DMS153 treated with DMSO at 0.1 percent for 48 hours (cell line): Measurements from ENCODE around the gene YIPF1.
"Not testable (repeated sequence)": the region's sequence is repeated elsewhere in the genome, so short reads cannot be mapped to it uniquely, and the experiment has no call there.

Experiments used
- DNase-seq: peaks from one replicate; lab custom pipeline; 2025; ENCODE audit not compliant: unreplicated experiment; lab: John Stamatoyannopoulos, UW

Gene YIPF1

DNA sequence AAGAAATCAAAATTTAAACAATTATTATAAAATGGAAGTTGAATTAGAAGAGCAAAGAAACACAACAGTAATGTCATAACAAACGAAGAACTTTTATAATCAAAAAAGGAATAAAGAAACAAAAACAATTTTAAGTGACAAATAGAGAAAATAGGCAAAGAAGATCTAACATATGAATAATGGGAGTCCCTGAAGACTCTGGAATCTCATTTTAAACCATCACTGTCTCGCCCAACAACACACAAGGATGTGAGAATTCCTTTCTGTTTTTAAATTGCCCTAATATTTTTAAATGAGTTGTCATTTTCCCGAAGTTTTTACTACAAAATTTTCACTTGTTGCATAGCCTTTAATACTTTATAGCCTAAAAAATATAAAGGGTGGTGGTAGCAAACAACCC, 47.2 kb downstream of the YIPF1 start:
- DNase-seq = no peak

DNA sequence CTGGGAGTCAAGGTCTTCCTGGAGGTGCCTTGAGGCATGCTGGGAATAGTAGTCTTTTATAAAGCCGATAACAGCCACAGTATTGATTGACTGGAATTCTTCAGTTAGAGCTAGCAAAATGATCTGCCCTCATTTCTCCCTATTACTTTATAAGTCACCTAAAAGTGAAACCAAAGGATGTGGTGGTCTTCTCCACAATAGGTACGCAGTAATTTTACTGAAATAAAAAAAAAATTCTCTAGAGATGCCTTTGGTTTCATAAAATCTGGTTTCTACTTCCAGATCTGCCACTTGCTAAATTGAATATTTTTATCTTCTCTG, 51.0 kb downstream of the YIPF1 start:
- DNase-seq = no peak

DNA sequence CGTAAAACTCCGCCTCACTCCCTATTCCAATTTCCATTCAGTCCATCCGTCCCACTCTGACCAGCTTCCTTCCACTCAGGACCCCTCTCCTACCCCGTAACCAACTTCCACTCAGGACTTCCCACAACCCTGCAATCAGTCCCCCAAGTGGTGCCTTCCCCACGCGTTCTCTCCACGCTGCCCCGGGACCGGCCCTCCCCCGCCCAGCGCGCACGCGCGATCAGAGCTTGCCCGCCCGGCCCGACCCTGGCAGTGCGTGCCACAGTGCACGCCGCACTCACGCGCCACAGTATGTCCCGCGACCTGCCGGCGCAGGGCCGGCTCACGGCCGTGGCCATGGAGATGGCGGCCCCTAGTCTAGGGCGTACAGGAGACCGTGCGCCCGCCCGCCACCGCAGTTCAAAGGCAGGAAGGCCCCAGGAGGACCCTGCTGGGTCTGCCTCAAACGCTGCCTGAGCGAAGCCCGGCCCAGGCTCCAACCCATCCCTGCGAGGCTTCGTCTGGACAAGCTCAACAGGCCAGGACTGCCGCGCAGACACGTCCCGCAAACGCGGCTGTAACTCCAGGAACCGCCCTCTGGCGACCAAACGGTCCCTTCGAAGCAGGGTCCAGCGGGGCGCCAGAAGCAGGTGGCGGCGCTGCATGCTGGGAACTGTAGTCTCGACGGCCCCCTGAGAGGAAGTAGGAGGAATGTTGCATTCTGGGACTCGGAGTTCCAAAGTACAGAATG, 51.5 kb downstream of the YIPF1 start, which contains the start of gene NDC1:
TSS of gene NDC1 (minus strand) at position 373 of the 730 bp plus-strand sequence. CDS start at position 338, 35 bp downstream.
- DNase-seq = peak; percentile 91

DNA sequence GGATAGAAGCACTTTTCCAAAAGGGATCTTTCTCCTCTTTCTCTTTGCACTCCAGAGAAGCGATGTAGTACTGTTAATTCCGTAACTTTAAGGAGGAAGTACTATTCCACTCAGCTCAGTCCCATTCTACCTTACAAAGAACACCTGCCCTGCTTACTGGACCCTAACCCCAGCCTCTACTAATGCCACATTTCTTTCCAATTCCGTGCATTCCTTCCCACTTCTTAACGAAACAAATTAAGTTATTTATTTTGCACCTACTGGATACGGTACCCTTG, 52.0 kb downstream of the YIPF1 start:
- no peak for DNase-seq

DNA sequence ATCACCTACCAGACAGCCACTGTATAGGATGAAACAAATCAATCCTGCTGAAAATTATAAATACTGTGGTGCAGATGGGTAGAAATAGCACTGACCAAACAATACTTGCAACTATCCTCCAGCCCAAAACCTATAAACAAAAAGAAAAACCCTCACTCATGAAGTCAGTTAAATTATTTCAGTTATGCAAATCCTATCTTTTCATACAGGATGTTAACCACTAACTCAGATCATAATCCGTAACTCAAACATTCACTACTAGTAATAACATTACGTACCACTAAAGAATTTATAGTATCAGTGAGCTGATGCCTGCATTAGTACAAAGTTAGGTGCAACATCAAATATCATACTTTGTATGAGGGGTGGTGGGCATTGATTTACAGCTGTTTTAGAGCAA, 54.1 kb downstream of the YIPF1 start:
- DNase-seq = no peak

DNA sequence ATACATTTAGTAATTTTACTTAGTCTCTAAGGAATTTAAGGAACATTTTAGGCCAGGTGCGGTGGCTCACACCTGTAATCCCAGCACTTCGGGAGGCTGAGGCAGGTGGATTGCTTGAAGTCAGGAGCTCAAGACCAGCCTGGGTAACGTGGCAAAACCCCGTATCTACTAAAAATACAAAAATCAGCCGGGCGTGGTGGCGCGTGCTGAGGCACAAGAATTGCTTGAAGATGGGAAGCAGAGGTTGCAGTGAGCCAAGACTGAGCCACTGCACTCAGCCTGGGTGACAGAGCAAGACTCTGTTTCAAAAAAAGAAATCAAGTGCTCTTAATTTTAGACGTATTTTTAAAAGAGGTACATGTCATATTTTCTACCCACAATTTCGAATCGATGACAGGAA, 54.8 kb downstream of the YIPF1 start:
- no peak for DNase-seq

DNA sequence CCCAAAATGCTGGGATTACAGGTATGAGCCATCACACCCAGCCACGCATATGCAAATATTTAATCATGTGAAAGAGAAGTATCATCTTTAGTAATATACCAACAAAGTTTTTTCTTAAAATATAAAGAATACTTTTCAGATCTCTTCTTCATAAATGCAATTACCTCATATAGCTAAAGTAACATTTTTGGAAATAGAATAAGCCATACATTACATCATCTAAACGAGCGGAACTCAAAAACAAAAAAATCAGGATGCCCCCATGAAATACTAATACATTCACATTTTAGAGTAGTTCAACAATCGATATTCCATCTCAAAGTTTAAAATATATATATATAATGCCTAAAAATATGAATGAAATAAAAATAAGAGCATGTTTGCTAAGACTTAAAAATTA, 56.2 kb downstream of the YIPF1 start:
- DNase-seq = no peak

DNA sequence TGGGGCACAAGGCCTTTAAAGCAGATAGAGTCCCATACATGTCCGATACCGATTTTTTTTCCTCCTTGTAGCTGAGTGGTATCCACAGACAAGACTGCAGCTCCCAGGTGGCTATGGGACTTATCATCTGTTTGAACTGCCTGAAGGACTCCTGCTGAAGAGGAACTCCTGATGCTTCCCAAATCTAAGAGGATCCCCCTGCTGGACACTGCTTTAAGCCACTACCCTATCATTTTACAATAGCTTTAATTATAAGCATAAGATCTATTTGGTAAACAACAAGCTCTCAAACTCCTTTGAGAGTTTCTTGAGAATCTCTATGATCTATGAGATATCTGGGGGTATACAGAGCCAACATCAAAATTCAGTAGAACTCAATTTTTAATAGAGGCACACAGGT, 63.2 kb downstream of the YIPF1 start:
- no peak for DNase-seq

DNA sequence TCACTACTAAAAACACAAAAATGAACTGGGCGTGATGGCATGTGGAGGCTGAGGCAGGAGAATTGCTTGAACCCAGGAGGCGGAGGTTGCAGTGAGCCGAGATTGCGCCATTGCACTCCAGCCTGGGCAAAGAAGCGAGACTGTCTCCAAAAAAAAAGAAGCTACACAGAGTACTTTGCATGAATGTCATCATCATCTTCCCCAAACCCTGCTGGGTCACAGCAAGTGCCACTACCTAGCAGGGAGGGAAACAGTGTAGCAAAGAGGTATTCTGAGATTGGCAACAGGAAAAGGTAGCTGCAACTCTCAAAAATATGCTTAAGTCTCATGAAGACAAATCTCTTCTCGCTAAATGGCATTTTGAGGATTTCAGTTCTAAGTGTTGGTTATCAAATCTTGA, 64.3 kb downstream of the YIPF1 start:
- no peak for DNase-seq

DNA sequence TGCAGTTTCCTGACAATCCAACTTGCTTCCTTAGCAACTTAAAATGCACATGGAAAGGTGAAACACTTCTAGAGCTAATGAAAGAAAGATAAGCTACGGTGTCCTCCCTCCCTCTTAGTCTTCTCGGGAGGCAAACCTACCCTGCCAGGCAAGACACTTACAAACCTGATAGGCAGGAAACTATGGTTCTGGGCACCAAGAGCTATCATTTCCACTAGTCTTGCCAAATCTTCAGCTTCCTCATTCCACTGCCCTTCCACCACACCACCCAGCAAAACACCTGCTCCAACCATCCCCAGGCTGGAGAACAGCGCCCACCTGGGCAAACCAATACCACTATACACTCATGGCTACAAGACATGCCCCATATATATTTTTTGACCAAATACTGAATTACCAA, 66.7 kb downstream of the YIPF1 start:
- DNase-seq = no peak

DNA sequence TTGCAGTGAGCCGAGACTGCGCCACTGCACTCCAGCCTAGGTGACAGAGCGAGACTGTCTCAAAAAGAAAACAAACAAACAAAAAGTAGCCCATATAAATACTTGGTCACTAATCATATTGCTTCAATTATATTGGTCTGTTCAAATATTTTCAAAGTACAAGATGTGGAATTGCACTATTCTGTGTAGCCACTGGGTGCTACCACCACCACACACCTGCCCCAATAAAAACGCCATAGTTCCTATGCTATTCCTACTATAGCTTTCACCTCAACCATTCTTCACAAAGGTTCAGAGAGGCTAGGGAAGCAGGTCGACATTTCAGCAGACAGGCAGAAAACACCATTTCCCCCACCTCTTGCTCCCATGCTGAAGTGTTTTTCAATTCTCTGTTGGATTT, 68.2 kb downstream of the YIPF1 start:
- no peak for DNase-seq

DNA sequence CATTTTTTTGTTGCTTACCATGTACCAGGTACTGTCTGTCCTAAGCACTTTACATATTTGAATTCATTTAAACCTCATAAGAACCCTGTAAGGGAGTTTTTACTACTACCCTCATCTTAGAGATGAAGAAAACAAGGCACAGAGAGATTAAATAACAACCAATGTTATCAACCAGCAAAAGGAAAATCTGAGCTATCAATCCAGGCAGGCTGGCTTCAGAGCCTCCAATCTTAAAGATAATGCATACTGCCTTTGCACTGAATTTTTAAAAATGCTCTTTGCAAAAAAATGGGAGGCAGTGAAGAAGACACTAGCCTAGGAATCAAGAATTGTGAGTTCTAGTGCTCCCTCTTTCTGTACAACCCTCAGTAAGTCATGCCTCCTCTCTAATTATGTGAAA, 70.2 kb downstream of the YIPF1 start:
- DNase-seq = no peak

DNA sequence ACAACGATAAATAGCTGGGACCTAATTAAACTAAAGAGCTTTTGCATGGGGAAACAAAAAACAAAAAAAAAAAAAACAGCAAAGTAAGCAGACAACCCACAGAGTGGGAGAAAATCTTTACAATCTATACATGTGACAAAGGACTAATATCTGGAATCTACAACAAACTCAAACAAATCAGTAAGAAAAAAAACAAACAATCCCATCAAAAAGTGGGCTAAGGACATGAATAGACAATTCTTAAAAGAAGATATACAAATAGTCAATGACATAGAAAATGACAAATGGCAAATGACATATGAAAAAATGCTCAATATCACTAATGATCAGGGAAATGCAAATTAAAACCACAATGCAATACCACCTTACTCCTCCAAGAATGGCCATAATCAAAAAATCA, 73.0 kb downstream of the YIPF1 start:
- not testable (repeated sequence) for DNase-seq

DNA sequence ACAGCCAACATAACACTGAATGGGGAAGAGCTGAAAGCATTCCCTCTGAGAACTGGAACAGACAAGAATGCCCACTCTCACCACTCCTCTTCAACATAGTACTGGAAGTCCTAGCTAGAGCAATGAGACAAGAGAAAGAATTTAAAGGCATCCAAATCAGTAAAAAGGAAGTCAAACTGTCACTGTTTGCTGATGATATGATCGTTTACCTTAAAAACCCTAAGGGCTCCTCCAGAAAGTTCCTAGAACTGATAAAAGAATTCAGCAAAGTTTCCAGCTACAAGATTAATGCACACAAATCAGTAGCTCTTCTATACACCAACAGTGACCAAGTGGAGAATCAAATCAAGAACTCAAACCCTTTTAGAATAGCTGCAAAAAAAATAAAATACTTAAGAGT, 74.1 kb downstream of the YIPF1 start:
- DNase-seq = not testable (repeated sequence)

DNA sequence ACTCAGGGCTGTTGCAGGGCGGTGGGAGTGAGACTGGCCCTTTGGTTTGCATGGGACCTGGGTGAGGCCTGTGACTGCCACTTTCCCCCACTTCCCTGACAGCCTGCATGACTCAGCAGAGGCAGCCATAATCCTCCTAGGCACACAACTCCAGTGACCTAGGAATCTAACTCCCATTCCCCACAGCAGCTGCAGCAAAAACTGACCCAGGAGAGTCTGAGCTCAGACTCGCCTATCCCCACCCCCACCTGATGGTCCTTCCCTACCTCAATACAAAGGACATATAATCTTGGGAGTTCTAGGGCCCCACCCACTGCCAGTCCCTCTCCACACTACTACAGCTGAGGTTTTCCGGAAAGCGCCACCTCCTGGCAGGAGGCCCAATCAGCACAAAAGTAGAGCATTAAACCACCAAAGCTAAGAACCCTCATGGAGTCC, 78.2 kb downstream of the YIPF1 start:
- DNase-seq = no peak

DNA sequence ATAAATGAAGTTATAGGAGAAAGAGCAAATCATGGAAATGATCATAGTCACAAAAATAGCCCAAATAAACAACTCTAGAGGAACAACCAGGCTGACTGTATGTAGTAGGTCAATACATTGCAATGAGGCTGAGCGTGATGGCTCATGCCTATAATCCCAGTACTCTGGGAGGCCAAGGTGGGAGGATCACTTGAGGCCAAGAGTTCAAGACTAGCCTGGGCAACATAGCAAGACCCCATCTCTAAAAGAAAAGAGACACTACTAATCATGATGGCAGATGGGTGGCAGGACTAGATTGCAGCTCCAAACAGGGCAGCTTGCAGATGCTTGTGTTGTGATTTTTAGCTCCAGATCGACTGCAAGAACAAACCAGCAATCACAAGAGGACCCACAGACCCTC, 79.1 kb downstream of the YIPF1 start:
- no peak for DNase-seq

DNA sequence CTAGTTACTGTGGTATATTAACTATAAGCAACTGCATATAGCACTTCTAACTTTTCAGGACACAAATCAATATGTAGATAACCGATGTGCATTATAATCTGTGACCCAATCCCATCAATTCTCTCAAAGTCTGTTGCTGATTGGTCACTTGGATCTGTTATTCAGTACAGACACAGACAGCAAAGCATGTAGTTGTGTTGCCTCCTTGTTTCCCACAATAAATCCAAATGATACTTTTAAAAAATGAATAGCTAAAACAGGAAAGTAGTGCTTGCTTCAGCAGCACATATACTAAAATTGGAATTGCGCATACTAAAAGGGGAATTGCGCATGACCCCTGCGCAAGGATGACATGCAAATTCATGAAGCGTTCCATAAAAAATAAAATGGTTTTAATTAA, 79.6 kb downstream of the YIPF1 start:
- DNase-seq = no peak

DNA sequence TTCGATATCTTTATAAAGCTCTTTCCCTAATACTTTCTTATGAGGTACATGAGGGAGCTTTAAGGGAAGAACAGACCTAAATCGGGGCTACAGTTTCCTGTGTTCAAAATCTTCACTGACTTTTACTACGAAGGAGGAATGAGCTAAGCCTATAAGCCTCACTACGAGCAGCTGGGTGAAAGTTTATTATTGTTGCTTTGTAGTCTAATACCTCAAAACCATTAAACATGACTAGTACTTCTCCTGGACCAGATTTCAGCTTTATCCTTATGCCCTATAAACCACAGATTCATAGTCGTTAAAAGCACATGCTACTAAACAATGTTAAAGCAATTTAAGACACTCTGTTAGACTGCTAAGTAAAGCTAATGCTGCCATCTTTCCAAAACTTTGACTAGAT, 81.7 kb downstream of the YIPF1 start:
- no peak for DNase-seq

DNA sequence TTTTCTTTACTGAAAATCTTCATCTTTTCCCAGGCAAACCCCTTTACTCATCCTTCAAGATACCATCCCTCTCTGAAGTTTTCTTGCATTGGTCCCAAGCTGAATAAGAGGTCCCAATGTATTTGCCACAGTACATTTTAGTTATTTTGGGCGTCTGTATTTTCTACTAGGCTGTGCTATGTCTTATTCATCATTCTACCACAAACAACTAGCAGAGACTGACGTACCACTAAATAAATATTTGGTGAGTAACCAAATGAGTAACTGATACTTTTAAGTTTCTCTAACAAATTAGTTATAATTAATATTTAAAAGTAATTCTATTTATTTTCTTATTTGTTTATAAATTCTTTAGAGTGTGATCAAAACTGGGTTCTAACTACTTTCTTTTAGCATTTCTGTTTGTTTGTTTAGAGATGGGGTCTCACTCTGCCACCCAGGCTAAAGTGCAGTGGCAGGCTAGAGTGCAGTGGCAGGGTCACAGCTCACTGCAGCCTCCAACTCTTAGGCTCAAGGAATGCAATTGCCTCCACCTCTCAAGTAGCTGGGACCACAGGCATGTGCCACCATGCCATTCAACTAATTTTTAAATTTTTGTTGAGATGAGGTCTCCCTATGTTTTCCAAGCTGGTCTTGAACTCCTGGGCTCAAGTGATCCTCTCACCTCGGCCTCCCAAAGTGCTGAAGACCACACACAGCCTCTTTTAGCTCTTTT, 84.6 kb downstream of the YIPF1 start:
- no peak for DNase-seq

DNA sequence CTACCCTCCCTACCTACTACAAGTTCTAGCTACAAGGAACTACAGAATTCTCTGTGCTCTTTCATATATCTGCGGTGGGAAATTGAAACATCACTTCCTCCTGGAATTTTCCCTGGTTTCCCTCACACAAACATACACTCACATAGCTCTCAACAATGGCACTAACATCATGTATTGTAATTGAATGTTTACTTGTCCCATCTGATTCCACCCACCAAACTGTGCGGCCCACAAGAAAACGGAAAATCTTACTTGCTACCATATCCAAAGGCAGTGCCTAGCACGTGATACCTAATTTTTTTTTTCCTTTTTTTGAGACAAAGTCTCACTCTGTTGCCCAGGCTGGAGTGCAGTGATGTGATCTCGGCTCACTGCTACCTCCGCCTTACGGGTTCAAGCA, 85.4 kb downstream of the YIPF1 start:
- DNase-seq = no peak
